Measurements from ENCODE around the gene TNIK. TPM values are rescaled to one million over a fixed set of nuclear protein-coding genes. Genes with fewer than 3 reads are reported as not detected.

The TNIK gene
- total RNA-seq, 4 donors from 2014 or later, result 30.3 to 39.0 (median 36.8) TPM

- 60% methylated on average over 3 of the region's 3 CpGs for WGBS
- TF ChIP-seq CTCF (IDR thresholded peaks at IDR 0.05) (no peak), EP300 (IDR thresholded peaks at IDR 0.05) (no peak), POLR2AphosphoS5 (IDR thresholded peaks at IDR 0.05) (no peak), POLR2A (IDR thresholded peaks at IDR 0.05; ENCODE audit: low read depth) (no peak)
- intact Hi-C loops (cut with DNase I), result no loop called here
- Histone ChIP-seq H3K4me3 (no peak overlapping the region), H3K36me3 (no peaks in the 10 kb centered on the region), H3K27ac (replicated peaks in 1 of 4) (no peak overlapping the region), H3K27me3 (no peaks in the 10 kb centered on the region), H3K4me1 (peaks cover 0 to 21% (median 19%) of the 10 kb centered on the region in 4 donors), H3K9me3 (no peaks in the 10 kb centered on the region)
- no peak for DNase-seq (ENCODE audit: extremely low spot score)
Observed at GRCh38 chr3:171437115-171437756, 23.0 kb downstream of the TNIK start.

GRCh38 chr3:171436380-171436779 is 23.8 kb downstream of the TNIK start:
- WGBS, result 38% methylated on average over 3 of the region's 3 CpGs
- intact Hi-C loops (cut with DNase I), result no loop called here
- Histone ChIP-seq H3K36me3 (no peaks in the 10 kb centered on the region), H3K4me1 (peaks cover 0 to 23% (median 20%) of the 10 kb centered on the region in 4 donors), H3K27ac (replicated peaks in 1 of 4) (no peak overlapping the region), H3K4me3 (no peak overlapping the region), H3K27me3 (no peaks in the 10 kb centered on the region), H3K9me3 (no peaks in the 10 kb centered on the region)
- TF ChIP-seq POLR2AphosphoS5 (IDR thresholded peaks at IDR 0.05), result no peak
- TF ChIP-seq EP300 (IDR thresholded peaks at IDR 0.05), result no peak
- TF ChIP-seq POLR2A (IDR thresholded peaks at IDR 0.05; ENCODE audit: low read depth), result no peak
- TF ChIP-seq CTCF (IDR thresholded peaks at IDR 0.05), result no peak
- DNase-seq (ENCODE audit: extremely low spot score), result no peak

GRCh38 chr3:171435757-171436156 is 24.4 kb downstream of the TNIK start:
- Histone ChIP-seq H3K27ac (replicated peaks in 1 of 4) (no peak overlapping the region), H3K36me3 (no peaks in the 10 kb centered on the region), H3K27me3 (no peaks in the 10 kb centered on the region), H3K4me1 (peaks cover 0 to 23% (median 20%) of the 10 kb centered on the region in 4 donors), H3K9me3 (no peaks in the 10 kb centered on the region), H3K4me3 (no peak overlapping the region)
- no peak for DNase-seq (ENCODE audit: extremely low spot score)
- intact Hi-C loops (cut with DNase I), result no loop called here
- TF ChIP-seq CTCF (IDR thresholded peaks at IDR 0.05) (no peak), POLR2A (IDR thresholded peaks at IDR 0.05; ENCODE audit: low read depth) (no peak), POLR2AphosphoS5 (IDR thresholded peaks at IDR 0.05) (no peak), EP300 (IDR thresholded peaks at IDR 0.05) (no peak)

- no peak for TF ChIP-seq POLR2AphosphoS5 (IDR thresholded peaks at IDR 0.05)
- no peak for TF ChIP-seq POLR2A (IDR thresholded peaks at IDR 0.05; ENCODE audit: low read depth)
- no peak for TF ChIP-seq CTCF (IDR thresholded peaks at IDR 0.05)
- TF ChIP-seq EP300 (IDR thresholded peaks at IDR 0.05), result no peak
- no peaks in the 10 kb centered on the region for H3K9me3 ChIP-seq
- no peak overlapping the region for H3K4me3 ChIP-seq
- peaks cover 0 to 23% (median 20%) of the 10 kb centered on the region in 4 donors for H3K4me1 ChIP-seq
- H3K27ac ChIP-seq (replicated peaks in 1 of 4), result no peak overlapping the region
- intact Hi-C loops (cut with DNase I), result no loop called here
- no peak for DNase-seq (ENCODE audit: extremely low spot score)
- WGBS, result 91% methylated on average over 1 of the region's 1 CpG
- no peaks in the 10 kb centered on the region for H3K27me3 ChIP-seq
- H3K36me3 ChIP-seq, result no peaks in the 10 kb centered on the region
Observed at GRCh38 chr3:171435143-171435542, 25.1 kb downstream of the TNIK start.

- H3K4me1 ChIP-seq, result peaks cover 0 to 23% (median 16%) of the 10 kb centered on the region in 4 donors
- 66% methylated on average over 1 of the region's 1 CpG for WGBS
- H3K9me3 ChIP-seq, result no peaks in the 10 kb centered on the region
- intact Hi-C loops (cut with DNase I), result no loop called here
- no peak overlapping the region for H3K4me3 ChIP-seq
- H3K36me3 ChIP-seq, result no peaks in the 10 kb centered on the region
- H3K27me3 ChIP-seq, result no peaks in the 10 kb centered on the region
- H3K27ac ChIP-seq (replicated peaks in 1 of 4), result no peak overlapping the region
- DNase-seq (ENCODE audit: extremely low spot score), result no peak
- TF ChIP-seq EP300 (IDR thresholded peaks at IDR 0.05) (no peak), POLR2A (IDR thresholded peaks at IDR 0.05; ENCODE audit: low read depth) (no peak), POLR2AphosphoS5 (IDR thresholded peaks at IDR 0.05) (no peak), CTCF (IDR thresholded peaks at IDR 0.05) (no peak)
Observed at GRCh38 chr3:171432548-171432947, 27.7 kb downstream of the TNIK start.

Data from esophagus muscularis mucosa (tissue), 4 donors.